Measurements from ENCODE around the gene TVP23B. TPM values are rescaled to one million over a fixed set of nuclear protein-coding genes. Genes with fewer than 3 reads are reported as not detected.

The TVP23B gene
- total RNA-seq: 52.8 and 65.9 TPM in 2 replicates

GRCh38 chr17:18780991-18781718 lies at the start of gene TVP23B:
TVP23B (plus strand) TSS chr17:18781183; CDS start chr17:18781294, 111 bp downstream.

DNA sequence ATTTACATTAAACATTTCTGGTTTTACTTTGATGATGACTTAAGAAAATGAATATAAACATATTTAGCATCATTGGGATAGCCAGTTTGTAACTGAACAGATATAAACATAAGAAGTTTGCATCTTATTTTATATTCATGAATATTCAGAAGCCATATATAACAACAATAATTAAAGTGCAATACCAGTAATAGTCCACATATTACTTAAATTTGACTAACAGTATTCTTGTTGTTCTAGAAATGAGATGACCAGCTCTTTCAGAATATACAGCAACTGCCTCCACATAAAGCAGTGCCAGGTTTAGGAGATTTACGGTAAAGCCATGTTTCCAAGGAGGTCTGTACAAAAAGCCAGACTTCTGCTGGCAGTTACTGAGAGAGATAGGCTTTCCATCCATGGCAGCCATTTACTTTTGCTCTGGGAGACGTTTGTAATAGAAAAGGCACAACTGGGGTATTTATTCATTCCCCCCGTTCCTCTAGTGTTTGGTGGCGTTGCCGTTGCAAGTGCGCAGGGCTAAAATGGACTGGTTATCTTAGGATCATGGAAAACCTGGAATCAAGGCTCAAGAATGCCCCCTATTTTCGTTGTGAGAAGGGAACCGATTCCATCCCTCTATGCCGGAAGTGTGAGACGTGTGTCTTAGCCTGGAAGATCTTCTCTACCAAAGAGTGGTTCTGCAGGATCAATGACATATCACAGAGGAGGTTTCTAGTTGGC lies 37.1 kb upstream of the TVP23B start, which contains the start of gene FBXW10:
FBXW10 (plus strand) TSS at position 356 of the 723 bp plus-strand sequence; CDS start at position 547, 191 bp downstream.

Other genes starting within 250 kb of the TVP23B start
- gene TBC1D28, start 136.8 kb upstream of the TVP23B start, total RNA-seq: not detected in 2 replicates
- 11.0 and 16.8 TPM in 2 replicates for gene FOXO3B, start 98.9 kb upstream of the TVP23B start, total RNA-seq
- gene FBXW10, start 37.1 kb upstream of the TVP23B start, total RNA-seq: 0.24 and 0.32 TPM in 2 replicates
- 18.2 and 21.6 TPM in 2 replicates for gene PRPSAP2, start 76.9 kb downstream of the TVP23B start, total RNA-seq
- not detected in 2 replicates for gene SLC5A10, start 171.0 kb downstream of the TVP23B start, total RNA-seq
- 12.8 and 14.7 TPM in 2 replicates for gene FAM83G, start 223.6 kb downstream of the TVP23B start, total RNA-seq